ENCODE data around the gene NKX2-1.
"Not testable (repeated sequence)": the region's sequence is repeated elsewhere in the genome, so short reads cannot be mapped to it uniquely, and the experiment has no call there.

NKX2-1 gene

DNA sequence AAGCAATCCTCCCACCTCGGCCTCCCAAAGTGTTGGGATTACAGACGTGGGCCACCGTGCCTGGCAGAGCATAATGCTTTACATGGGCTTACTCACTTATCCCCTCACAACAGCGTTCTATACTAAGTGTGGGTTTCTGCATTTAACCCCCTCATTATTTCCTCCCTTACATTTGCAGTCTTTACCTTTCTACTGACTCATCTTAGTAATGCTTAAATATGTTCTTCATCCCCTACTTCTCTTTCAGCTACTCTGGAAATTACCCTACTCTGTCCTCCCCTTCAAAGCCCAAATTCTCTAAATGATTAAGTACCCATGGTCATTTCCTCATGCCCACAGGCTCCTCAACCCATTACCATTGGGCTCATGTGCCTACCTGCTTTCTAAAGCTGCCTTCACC lies 40.7 kb downstream of the NKX2-1 start:
- Histone ChIP-seq H3K27ac (ENCODE audit: low read depth, low read length) (no peak overlapping the region), H3K9me3 (ENCODE audit: control insufficient read depth in 5 of 5, low read length in 5 of 5) (no peaks in the 10 kb centered on the region), H3K4me3 (ENCODE audit: low read depth in 1 of 5, low read length in 5 of 5) (no peak overlapping the region), H3K9ac (ENCODE audit: low read length in 5 of 5) (no peak overlapping the region), H3K36me3 (ENCODE audit: control insufficient read depth in 5 of 5, insufficient read depth in 5 of 5, low read length in 5 of 5) (no peaks in the 10 kb centered on the region), H3K4me1 (ENCODE audit: control insufficient read depth in 5 of 5, insufficient read depth in 5 of 5, low read length in 5 of 5) (no peaks in the 10 kb centered on the region), H3K27me3 (ENCODE audit: control insufficient read depth in 5 of 5, insufficient read depth in 4 of 5, low read length in 5 of 5) (peaks cover 0 to 4% (median 0%) of the 10 kb centered on the region in 5 donors)

DNA sequence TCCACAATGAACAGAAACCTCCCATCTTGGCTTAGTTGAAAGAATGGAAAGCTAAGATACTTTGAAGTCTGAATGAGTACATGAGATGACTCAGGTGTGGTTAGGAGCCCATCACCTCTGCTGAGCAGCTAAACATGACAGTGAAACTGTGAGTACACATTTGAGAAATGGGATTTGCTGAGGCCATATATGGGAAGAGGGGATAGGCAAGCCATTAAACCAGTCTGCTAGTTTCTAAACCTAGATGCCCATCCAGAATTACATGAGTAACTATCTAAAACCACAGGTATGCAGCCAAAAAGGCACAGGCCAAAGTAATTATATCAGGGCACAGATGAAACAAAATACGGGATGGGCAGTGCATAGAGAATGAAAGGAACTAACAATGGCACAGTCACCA lies 41.2 kb downstream of the NKX2-1 start:
- Histone ChIP-seq H3K9me3 (ENCODE audit: control insufficient read depth in 5 of 5, low read length in 5 of 5) (no peaks in the 10 kb centered on the region), H3K9ac (ENCODE audit: low read length in 5 of 5) (no peak overlapping the region), H3K36me3 (ENCODE audit: control insufficient read depth in 5 of 5, insufficient read depth in 5 of 5, low read length in 5 of 5) (no peaks in the 10 kb centered on the region), H3K4me3 (ENCODE audit: low read depth in 1 of 5, low read length in 5 of 5) (no peak overlapping the region), H3K4me1 (ENCODE audit: control insufficient read depth in 5 of 5, insufficient read depth in 5 of 5, low read length in 5 of 5) (no peaks in the 10 kb centered on the region), H3K27me3 (ENCODE audit: control insufficient read depth in 5 of 5, insufficient read depth in 4 of 5, low read length in 5 of 5) (peaks cover 0 to 4% (median 0%) of the 10 kb centered on the region in 5 donors), H3K27ac (ENCODE audit: low read depth, low read length) (no peak overlapping the region)

DNA sequence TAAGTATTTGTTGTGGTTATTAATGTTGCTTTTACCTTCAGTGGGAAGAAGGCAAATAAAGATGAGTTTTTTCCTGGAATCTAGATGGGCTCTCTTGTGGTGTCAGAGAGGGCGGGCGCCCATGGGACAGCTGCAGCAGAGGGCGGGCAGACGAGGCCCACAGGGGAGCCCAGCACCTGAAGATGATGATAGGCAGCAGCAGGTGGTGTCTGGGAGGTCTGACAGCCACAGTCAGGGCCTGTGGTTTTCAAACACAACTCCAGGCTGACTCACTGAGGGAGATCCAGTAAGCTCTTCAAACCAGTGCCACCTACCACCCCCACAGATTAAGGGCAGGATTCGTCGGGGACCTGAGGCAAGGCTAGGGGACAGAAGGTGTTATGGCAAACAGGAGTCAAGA lies 42.8 kb downstream of the NKX2-1 start:
- Histone ChIP-seq H3K27ac (ENCODE audit: low read depth, low read length) (no peak overlapping the region), H3K9me3 (ENCODE audit: control insufficient read depth in 5 of 5, low read length in 5 of 5) (no peaks in the 10 kb centered on the region), H3K4me3 (ENCODE audit: low read depth in 1 of 5, low read length in 5 of 5) (no peak overlapping the region), H3K36me3 (ENCODE audit: control insufficient read depth in 5 of 5, insufficient read depth in 5 of 5, low read length in 5 of 5) (no peaks in the 10 kb centered on the region), H3K27me3 (ENCODE audit: control insufficient read depth in 5 of 5, insufficient read depth in 4 of 5, low read length in 5 of 5) (peaks cover 0 to 4% (median 0%) of the 10 kb centered on the region in 5 donors), H3K4me1 (ENCODE audit: control insufficient read depth in 5 of 5, insufficient read depth in 5 of 5, low read length in 5 of 5) (no peaks in the 10 kb centered on the region), H3K9ac (ENCODE audit: low read length in 5 of 5) (no peak overlapping the region)

DNA sequence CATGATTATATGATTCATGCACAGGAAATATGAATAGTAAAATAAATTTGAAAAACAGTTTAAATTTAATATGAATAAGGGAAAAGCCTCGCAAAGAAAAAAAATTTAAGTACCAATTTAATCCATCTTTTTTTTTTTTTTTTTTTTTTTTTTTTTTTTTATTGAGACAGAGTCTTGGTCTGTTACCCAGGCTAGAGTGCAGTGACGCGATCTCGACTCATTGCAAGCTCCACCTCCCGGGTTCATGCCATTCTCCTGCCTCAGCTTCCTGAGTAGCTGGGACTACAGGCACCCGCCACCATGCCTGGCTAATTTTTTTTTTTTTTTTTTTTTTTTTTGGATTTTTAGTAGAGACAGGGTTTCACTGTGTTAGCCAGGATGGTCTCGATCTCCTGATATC lies 44.0 kb downstream of the NKX2-1 start:
- not testable (repeated sequence) for H3K4me3 ChIP-seq (ENCODE audit: low read depth in 1 of 5, low read length in 5 of 5); H3K4me1 ChIP-seq (ENCODE audit: control insufficient read depth in 5 of 5, insufficient read depth in 5 of 5, low read length in 5 of 5); H3K27me3 ChIP-seq (ENCODE audit: control insufficient read depth in 5 of 5, insufficient read depth in 4 of 5, low read length in 5 of 5); H3K27ac ChIP-seq (ENCODE audit: low read depth, low read length); H3K9ac ChIP-seq (ENCODE audit: low read length in 5 of 5); H3K9me3 ChIP-seq (ENCODE audit: control insufficient read depth in 5 of 5, low read length in 5 of 5); H3K36me3 ChIP-seq (ENCODE audit: control insufficient read depth in 5 of 5, insufficient read depth in 5 of 5, low read length in 5 of 5)

DNA sequence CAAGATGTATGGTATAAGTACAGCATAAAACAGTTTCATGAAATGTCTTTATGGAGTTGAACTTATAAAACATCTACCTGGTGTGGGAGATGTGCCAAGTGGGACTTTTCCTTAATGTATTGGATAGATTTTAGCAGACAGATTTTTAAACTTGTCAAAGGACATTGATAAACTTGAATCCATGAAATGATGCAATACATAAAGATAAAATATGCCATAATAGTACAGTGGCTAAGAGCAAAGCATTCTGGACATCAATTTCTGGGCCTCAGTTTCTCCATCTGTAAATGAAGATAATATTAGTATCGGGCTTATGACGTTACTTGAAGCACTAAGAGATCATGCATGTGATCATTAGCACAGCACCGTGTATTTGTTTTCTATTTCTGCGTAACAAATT lies 45.4 kb downstream of the NKX2-1 start:
- Histone ChIP-seq H3K36me3 (ENCODE audit: control insufficient read depth in 5 of 5, insufficient read depth in 5 of 5, low read length in 5 of 5) (no peaks in the 10 kb centered on the region), H3K4me1 (ENCODE audit: control insufficient read depth in 5 of 5, insufficient read depth in 5 of 5, low read length in 5 of 5) (no peaks in the 10 kb centered on the region), H3K9me3 (ENCODE audit: control insufficient read depth in 5 of 5, low read length in 5 of 5) (no peaks in the 10 kb centered on the region), H3K4me3 (ENCODE audit: low read depth in 1 of 5, low read length in 5 of 5) (no peak overlapping the region), H3K27ac (ENCODE audit: low read depth, low read length) (no peak overlapping the region), H3K27me3 (ENCODE audit: control insufficient read depth in 5 of 5, insufficient read depth in 4 of 5, low read length in 5 of 5) (peaks cover 0 to 3% (median 0%) of the 10 kb centered on the region in 5 donors), H3K9ac (ENCODE audit: low read length in 5 of 5) (no peak overlapping the region)

DNA sequence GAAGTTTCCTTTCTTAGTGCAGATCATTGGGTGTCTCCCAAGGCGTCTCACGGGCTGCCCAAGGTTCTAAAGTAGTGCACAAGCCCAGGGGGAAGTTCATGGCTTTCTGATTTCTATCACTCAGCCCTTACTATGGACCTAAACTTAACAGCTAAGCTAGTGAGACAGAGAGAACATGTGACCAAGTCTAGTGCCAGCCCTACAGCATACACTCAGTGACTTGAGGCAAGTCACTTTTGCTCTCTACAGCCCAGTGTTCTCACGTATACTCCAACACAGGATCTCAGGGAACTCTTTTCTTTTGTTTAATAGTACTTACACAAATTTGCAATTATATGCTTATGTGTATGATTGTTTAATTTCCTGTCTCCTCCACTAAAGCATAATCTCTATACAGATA lies 48.6 kb downstream of the NKX2-1 start:
- Histone ChIP-seq H3K36me3 (ENCODE audit: control insufficient read depth in 5 of 5, insufficient read depth in 5 of 5, low read length in 5 of 5) (no peaks in the 10 kb centered on the region), H3K9me3 (ENCODE audit: control insufficient read depth in 5 of 5, low read length in 5 of 5) (no peaks in the 10 kb centered on the region), H3K27ac (ENCODE audit: low read depth, low read length) (no peak overlapping the region), H3K9ac (ENCODE audit: low read length in 5 of 5) (no peak overlapping the region), H3K27me3 (ENCODE audit: control insufficient read depth in 5 of 5, insufficient read depth in 4 of 5, low read length in 5 of 5) (no peaks in the 10 kb centered on the region), H3K4me3 (ENCODE audit: low read depth in 1 of 5, low read length in 5 of 5) (no peak overlapping the region), H3K4me1 (ENCODE audit: control insufficient read depth in 5 of 5, insufficient read depth in 5 of 5, low read length in 5 of 5) (no peaks in the 10 kb centered on the region)

DNA sequence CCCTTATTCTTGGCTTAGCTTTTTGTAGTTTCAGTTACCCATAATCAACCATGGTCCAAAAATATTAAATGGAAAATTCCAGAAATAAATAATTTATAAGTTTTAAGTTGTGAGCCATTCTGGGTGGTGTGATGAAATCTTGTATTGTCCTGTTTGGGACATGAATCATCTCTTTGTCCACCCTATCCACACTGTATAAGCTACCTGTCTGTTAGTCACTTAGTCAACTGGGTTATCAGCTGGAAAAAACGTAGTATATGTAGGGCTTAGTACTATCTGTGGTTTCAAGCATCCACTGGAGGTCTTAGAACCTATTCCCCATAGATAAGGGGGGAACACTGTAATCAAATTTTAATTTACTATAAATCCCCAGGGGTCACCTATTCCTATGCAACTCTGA lies 52.7 kb downstream of the NKX2-1 start:
- Histone ChIP-seq H3K4me3 (ENCODE audit: low read depth in 1 of 5, low read length in 5 of 5) (no peak overlapping the region), H3K27me3 (ENCODE audit: control insufficient read depth in 5 of 5, insufficient read depth in 4 of 5, low read length in 5 of 5) (no peaks in the 10 kb centered on the region), H3K4me1 (ENCODE audit: control insufficient read depth in 5 of 5, insufficient read depth in 5 of 5, low read length in 5 of 5) (no peaks in the 10 kb centered on the region)

More for the DNA sequence above, 52.7 kb downstream of the NKX2-1 start:
- H3K36me3 ChIP-seq (ENCODE audit: control insufficient read depth in 5 of 5, insufficient read depth in 5 of 5, low read length in 5 of 5) = no peaks in the 10 kb centered on the region
- no peak overlapping the region for H3K9ac ChIP-seq (ENCODE audit: low read length in 5 of 5)
- H3K9me3 ChIP-seq (ENCODE audit: control insufficient read depth in 5 of 5, low read length in 5 of 5) = peaks cover 0 to 3% (median 0%) of the 10 kb centered on the region in 5 donors
- H3K27ac ChIP-seq (ENCODE audit: low read depth, low read length) = no peak overlapping the region

Measured in subcutaneous abdominal adipose tissue (tissue), 5 donors.